K562 (cell line): ENCODE measurements around the gene CARD8. TPM values are rescaled to one million over a fixed set of nuclear protein-coding genes. Genes with fewer than 3 reads are reported as not detected.

Source experiments
- ARHGAP35 ChIP-seq: fragments of 450-650 bp; IDR thresholded peaks from 2 replicates; pipeline ENCODE4 v1.6.1; 2018; ENCODE audit not compliant: partially characterized antibody
- CHD1 ChIP-seq: fragments of 200-600 bp; sonication (generic); IDR thresholded peaks from one replicate; pipeline ENCODE4 v1.6.1; 2012; ENCODE audit warnings: mild to moderate bottlenecking, moderate library complexity, low read length, inconsistent platforms
- FOXP1 ChIP-seq: sonication (generic); formaldehyde crosslinking; IDR thresholded peaks from 2 replicates; pipeline ENCODE4 v1.8.0; 2022; ENCODE audit warnings: mild to moderate bottlenecking, missing genetic modification reagents
- GABPA ChIP-seq: fragments of 200-800 bp; sonication (Bioruptor generic); conservative IDR thresholded peaks from 2 replicates; pipeline ENCODE4 v1.6.1; 2016; ENCODE audit warnings: low read depth, missing genetic modification characterization, missing compliant biosample characterization
- HBP1 ChIP-seq: fragments of 450-650 bp; formaldehyde crosslinking; IDR thresholded peaks from 2 replicates; pipeline ENCODE4 v1.4.0; 2022; ENCODE audit warnings: missing genetic modification characterization
- HINFP ChIP-seq: fragments of 450-650 bp; conservative IDR thresholded peaks from 2 replicates; pipeline ENCODE4 v1.6.1; 2016; ENCODE audit warnings: missing genetic modification characterization, low read depth, mild to moderate bottlenecking, control low read depth, missing compliant biosample characterization
- IRF1 ChIP-seq: sonication (generic); formaldehyde crosslinking; IDR thresholded peaks from 2 replicates; pipeline ENCODE4 v1.8.0; 2022; ENCODE audit warnings: missing genetic modification reagents, mild to moderate bottlenecking, borderline replicate concordance
- KAT8 ChIP-seq: fragments of 450-650 bp; IDR thresholded peaks from 2 replicates; pipeline ENCODE4 v1.6.1; 2016; ENCODE audit warnings: low read depth, mild to moderate bottlenecking
- KHSRP ChIP-seq: fragments of 450-650 bp; IDR thresholded peaks from 2 replicates; pipeline ENCODE4 v1.6.1; 2017
- MCM7 ChIP-seq, 2 experiments: fragments of 450-650 bp; IDR thresholded peaks; 2 replicates each; pipeline ENCODE4 v1.6.1; 2016 to 2018
- NKRF ChIP-seq: fragments of 450-650 bp; IDR thresholded peaks from 2 replicates; pipeline ENCODE4 v1.6.1; 2016; ENCODE audit warnings: borderline replicate concordance
- PPARD ChIP-seq: fragments of 250-450 bp; sonication (Bioruptor Pico); IDR thresholded peaks from 2 replicates; pipeline ENCODE4 v1.8.0; 2022; ENCODE audit warnings: inconsistent platforms, mild to moderate bottlenecking, moderate library complexity
- RREB1 ChIP-seq: fragments of 250-450 bp; sonication (Bioruptor Pico); IDR thresholded peaks from 2 replicates; pipeline ENCODE4 v1.4.0; 2020
- SIX5 ChIP-seq, 2 experiments: IDR thresholded peaks; 2 replicates each; pipeline ENCODE4 v1.6.1; 2011; ENCODE audit warnings: low read length in 2 of 2, borderline replicate concordance in 1 of 2, low read depth in 1 of 2, mild to moderate bottlenecking in 1 of 2, moderate library complexity in 1 of 2; ENCODE audit not compliant: insufficient read depth in 1 of 2
- SNAPC5 ChIP-seq: fragments of 250-450 bp; sonication (Bioruptor Pico); IDR thresholded peaks from 2 replicates; pipeline ENCODE4 v1.8.0; 2021; ENCODE audit warnings: moderate library complexity, mild to moderate bottlenecking, inconsistent platforms
- TCF3 ChIP-seq: sonication (generic); formaldehyde crosslinking; IDR thresholded peaks from 2 replicates; pipeline ENCODE4 v1.4.0; 2020; ENCODE audit warnings: mild to moderate bottlenecking, missing genetic modification reagents
- TGIF2 ChIP-seq: sonication (generic); formaldehyde crosslinking; IDR thresholded peaks from 2 replicates; pipeline ENCODE4 v1.8.1; 2022; ENCODE audit warnings: mild to moderate bottlenecking, missing genetic modification reagents, moderate library complexity
- polyA plus RNA-seq, 8 experiments: library from polyadenylated mRNA; depleted of rRNA in 4 of 8; stranded (reverse) in 5 of 8; unstranded in 3 of 8; fragments of >200 nt; fragmentation: Nextera tagmentation in 2 of 8; fragmentation: Illumina TruSeq in 1 of 8; extraction: Ambion mirVana in 2 of 8; extraction: Trizol in 1 of 8; gene quantifications; 2 replicates each; pipeline versions ENCODE4 v1.2.1 to v1.2.3, GENCODE V29; 2011 to 2014; ENCODE audit warnings: inconsistent platforms in 1 of 8, missing spikeins in 1 of 8
- total RNA-seq, 7 experiments: library from RNA; depleted of rRNA in 6 of 7; stranded (reverse); fragments of >200 nt in 6 of 7; fragmentation: Illumina TruSeq in 2 of 7; extraction: Trizol in 2 of 7; gene quantifications; 2 replicates each; pipeline versions ENCODE4 v1.2.1 to v1.2.3, GENCODE V29; 2011 to 2021; ENCODE audit warnings: low replicate concordance in 1 of 7

The CARD8 gene
- total and polyA plus RNA-seq, 9 of the 15 experiments (the other 6 are each of a cell fraction or from before 2014, with no cell fraction given) = 11.5 to 26.4 (median 20.8) TPM

- no peak for TF ChIP-seq NKRF
- peak; percentile 93 for TF ChIP-seq HBP1 (CRISPR knock-in tag)
- TF ChIP-seq KAT8 = no peak
- TF ChIP-seq HINFP = peak; percentile 92
- no peak for TF ChIP-seq MCM7 (IDR thresholded peaks at IDR 0.05)
- peak; percentile 89 for TF ChIP-seq PPARD (CRISPR knock-in tag)
- TF ChIP-seq FOXP1 (CRISPR knock-in tag) = no peak
- TF ChIP-seq SNAPC5 (CRISPR knock-in tag) = peak; percentile 65
- no peak for TF ChIP-seq CHD1
- no peak for TF ChIP-seq IRF1 (CRISPR knock-in tag)
- TF ChIP-seq RREB1 (CRISPR knock-in tag) = peak; percentile 96; the same call in 1 of the 2 replicates
- TF ChIP-seq KHSRP = no peak
- TF ChIP-seq TCF3 (CRISPR knock-in tag) = no peak
- no peak for TF ChIP-seq ARHGAP35
- TF ChIP-seq TGIF2 = no peak
- TF ChIP-seq GABPA (tag) = no peak
- TF ChIP-seq SIX5 (IDR thresholded peaks at IDR 0.05; ENCODE audit: borderline replicate concordance in 1 of 2, insufficient read depth in 1 of 2, low read depth in 1 of 2, low read length in 2 of 2) = no peak
These were observed 1.2 kb downstream of the CARD8 start (continued) for GRCh38 chr19:48254529-48254970.
